OCI-LY7 (cell line): ENCODE data around the gene MNAT1. TPM values are rescaled to one million over a fixed set of nuclear protein-coding genes. Genes with fewer than 3 reads are reported as not detected.

Experiments used
- BruUV-seq: library from RNA; stranded (reverse); fragments of 400-500 nt; replicated peaks from 2 replicates; lab custom pipeline; 2021; lab: Mats Ljungman, UMichigan
- CTCF ChIA-PET: fragments of 300-600 bp; sonication (Branson Sonifier 250); formaldehyde crosslinking; loops from one replicate; lab custom pipeline; 2022; ENCODE audit warnings: antibody characterized with exemption; ENCODE audit not compliant: unreplicated experiment; lab: Charles Lee
- POLR2A ChIA-PET: fragments of 300-600 bp; sonication (Branson Sonifier 250); formaldehyde crosslinking; loops from one replicate; lab custom pipeline; 2022; ENCODE audit warnings: antibody characterized with exemption; lab: Charles Lee
- DNase-seq: peaks from one replicate; pipeline ENCODE4 v3.0.0-alpha.2; 2015; ENCODE audit warnings: low spot score
- H2AFZ ChIP-seq: fragments of 200-600 bp; sonication (generic), shearing (Covaris generic); 2 replicates; pipeline ENCODE4 v1.6.1; 2014; ENCODE audit warnings: mild to moderate bottlenecking, antibody characterized with exemption, low read length, moderate library complexity
- H3K27ac ChIP-seq: fragments of 200-600 bp; sonication (generic); 2 replicates; pipeline ENCODE4 v1.5.1; 2014; ENCODE audit warnings: mixed run types, low read depth, mild to moderate bottlenecking, moderate library complexity, low read length, inconsistent platforms; ENCODE audit not compliant: poor library complexity, severe bottlenecking
- H3K36me3 ChIP-seq: fragments of 200-600 bp; sonication (generic); 2 replicates; pipeline ENCODE4 v1.6.1; 2014; ENCODE audit warnings: mild to moderate bottlenecking, antibody characterized with exemption, low read length, moderate library complexity, mixed read lengths; ENCODE audit not compliant: insufficient read depth
- H3K4me1 ChIP-seq: fragments of 200-600 bp; sonication (generic); 2 replicates; pipeline ENCODE4 v1.5.1; 2014; ENCODE audit warnings: mild to moderate bottlenecking, low read length; ENCODE audit not compliant: insufficient read depth, poor library complexity, severe bottlenecking
- H3K4me2 ChIP-seq: fragments of 200-600 bp; sonication (generic); 2 replicates; pipeline ENCODE4 v1.6.1; 2014; ENCODE audit warnings: mild to moderate bottlenecking, low read length
- H3K4me3 ChIP-seq: fragments of 200-600 bp; sonication (generic); 2 replicates; pipeline ENCODE4 v1.5.1; 2014; ENCODE audit warnings: mild to moderate bottlenecking, low read depth, low read length; ENCODE audit not compliant: poor library complexity, severe bottlenecking
- H3K79me2 ChIP-seq: fragments of 200-600 bp; sonication (generic); 2 replicates; pipeline ENCODE4 v1.6.1; 2016; ENCODE audit warnings: low read depth, mild to moderate bottlenecking, low read length, moderate library complexity, mixed read lengths; ENCODE audit not compliant: insufficient read depth
- H3K9me2 ChIP-seq: fragments of 200-600 bp; sonication (generic); 2 replicates; pipeline ENCODE4 v1.6.1; 2016; ENCODE audit warnings: mild to moderate bottlenecking, low read length, mixed read lengths; ENCODE audit not compliant: insufficient read depth
- H3K9me3 ChIP-seq: fragments of 200-600 bp; sonication (generic); 2 replicates; pipeline ENCODE4 v1.6.1; 2014; ENCODE audit warnings: mild to moderate bottlenecking, mixed run types, low read length, mixed read lengths
- H4K20me1 ChIP-seq: fragments of 200-600 bp; sonication (generic); 2 replicates; pipeline ENCODE4 v1.6.1; 2014; ENCODE audit warnings: mild to moderate bottlenecking, antibody characterized with exemption, low read length, moderate library complexity, mixed read lengths; ENCODE audit not compliant: insufficient read depth
- EZH2phosphoT487 ChIP-seq: fragments of 200-600 bp; sonication (generic); IDR thresholded peaks from 2 replicates; pipeline ENCODE4 v1.6.1; 2018; ENCODE audit warnings: low read depth, borderline replicate concordance, mild to moderate bottlenecking, mixed run types, antibody characterized with exemption, low read length, moderate library complexity, mixed read lengths
- intact Hi-C: fragments of 100-400 bp; cut with micrococcal nuclease; formaldehyde crosslinking; loops from one replicate; pipeline ENCODE4 v1.10.0; 2022; ENCODE audit not compliant: unreplicated experiment
- total RNA-seq, 2 experiments: library from RNA; depleted of rRNA in 1 of 2; stranded (reverse); fragments of >200 nt in 1 of 2; shearing (Covaris generic) in 1 of 2; gene quantifications; 2 replicates each; pipeline ENCODE4 v1.2.3, GENCODE V29; 2014 to 2022
- TF ChIP-seq, protein P1 (sequence below): fragments of 200-600 bp; sonication (generic); conservative IDR thresholded peaks from 2 replicates; pipeline ENCODE4 v1.5.1; 2014; ENCODE audit warnings: mild to moderate bottlenecking, antibody characterized with exemption, low read length, moderate library complexity, mixed read lengths

The MNAT1 gene
- total RNA-seq, 2 experiments from 2014 or later = 58.5 to 60.9 TPM

DNA sequence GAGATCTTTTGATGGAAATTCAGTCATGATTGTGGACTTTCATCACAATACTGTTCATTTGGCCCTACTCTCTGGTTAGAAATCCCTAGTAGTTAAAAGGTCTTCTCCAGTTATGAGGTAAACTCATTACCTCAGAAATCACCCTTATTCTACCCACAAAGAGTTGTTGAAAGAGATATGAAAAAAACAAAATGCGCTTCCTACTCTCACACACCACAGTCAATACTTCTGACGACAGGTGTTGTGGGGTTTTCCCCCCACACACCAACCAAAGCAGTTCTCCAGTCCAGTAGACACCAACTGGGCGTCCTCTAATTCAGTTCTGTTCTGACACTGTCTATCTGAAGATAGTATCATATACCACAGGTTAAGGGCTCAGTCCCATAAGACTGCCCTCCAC lies 191.4 kb downstream of the MNAT1 start:
- CTCF ChIA-PET = no interaction called here
- no peak overlapping the region for H2AFZ ChIP-seq
- H3K4me1 ChIP-seq = peaks cover 1% of the 10 kb centered on the region
- TF ChIP-seq, protein P1, sequence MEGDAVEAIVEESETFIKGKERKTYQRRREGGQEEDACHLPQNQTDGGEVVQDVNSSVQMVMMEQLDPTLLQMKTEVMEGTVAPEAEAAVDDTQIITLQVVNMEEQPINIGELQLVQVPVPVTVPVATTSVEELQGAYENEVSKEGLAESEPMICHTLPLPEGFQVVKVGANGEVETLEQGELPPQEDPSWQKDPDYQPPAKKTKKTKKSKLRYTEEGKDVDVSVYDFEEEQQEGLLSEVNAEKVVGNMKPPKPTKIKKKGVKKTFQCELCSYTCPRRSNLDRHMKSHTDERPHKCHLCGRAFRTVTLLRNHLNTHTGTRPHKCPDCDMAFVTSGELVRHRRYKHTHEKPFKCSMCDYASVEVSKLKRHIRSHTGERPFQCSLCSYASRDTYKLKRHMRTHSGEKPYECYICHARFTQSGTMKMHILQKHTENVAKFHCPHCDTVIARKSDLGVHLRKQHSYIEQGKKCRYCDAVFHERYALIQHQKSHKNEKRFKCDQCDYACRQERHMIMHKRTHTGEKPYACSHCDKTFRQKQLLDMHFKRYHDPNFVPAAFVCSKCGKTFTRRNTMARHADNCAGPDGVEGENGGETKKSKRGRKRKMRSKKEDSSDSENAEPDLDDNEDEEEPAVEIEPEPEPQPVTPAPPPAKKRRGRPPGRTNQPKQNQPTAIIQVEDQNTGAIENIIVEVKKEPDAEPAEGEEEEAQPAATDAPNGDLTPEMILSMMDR = no peak
- TF ChIP-seq EZH2phosphoT487 = no peak
- H3K79me2 ChIP-seq = no peaks in the 10 kb centered on the region
- no peak overlapping the region for H3K27ac ChIP-seq
- POLR2A ChIA-PET = no interaction called here
- H3K36me3 ChIP-seq = no peaks in the 10 kb centered on the region
- H4K20me1 ChIP-seq = no peaks in the 10 kb centered on the region
- BruUV-seq = no TSS peak
- intact Hi-C loops = no loop called here
- H3K9me2 ChIP-seq = no peaks in the 10 kb centered on the region
- no peak overlapping the region for H3K4me2 ChIP-seq
- no peaks in the 10 kb centered on the region for H3K9me3 ChIP-seq
- H3K4me3 ChIP-seq = no peak overlapping the region
- DNase-seq = no peak

DNA sequence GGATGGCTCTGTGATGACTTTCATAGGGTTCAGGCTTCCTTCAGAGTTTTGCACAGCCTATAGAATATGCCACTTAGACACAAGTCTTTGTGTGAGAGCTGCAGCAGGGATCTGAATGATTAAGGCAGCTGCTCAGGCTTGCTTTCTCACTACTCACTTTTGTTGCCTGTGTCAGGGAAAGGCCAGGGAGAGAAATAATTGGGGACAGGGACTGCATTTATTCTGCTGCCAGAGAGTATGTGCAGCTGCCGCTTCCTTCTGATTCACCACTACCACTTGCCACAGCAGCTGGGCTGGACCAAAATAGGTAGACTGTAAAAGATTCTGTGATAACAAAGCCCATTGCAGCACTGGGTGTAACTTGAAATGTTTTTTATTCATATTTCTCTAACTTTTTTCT lies 196.7 kb downstream of the MNAT1 start:
- Histone ChIP-seq H3K9me3 (no peaks in the 10 kb centered on the region), H3K4me1 (peaks cover 7% of the 10 kb centered on the region), H4K20me1 (no peaks in the 10 kb centered on the region), H2AFZ (no peak overlapping the region), H3K27ac (no peak overlapping the region), H3K4me3 (no peak overlapping the region), H3K79me2 (no peaks in the 10 kb centered on the region), H3K9me2 (no peaks in the 10 kb centered on the region), H3K4me2 (no peak overlapping the region; the same call in 1 of the 2 replicates), H3K36me3 (no peaks in the 10 kb centered on the region)
- POLR2A ChIA-PET = no interaction called here
- no peak for TF ChIP-seq EZH2phosphoT487
- TF ChIP-seq, protein P1 = no peak
- intact Hi-C loops = no loop called here
- DNase-seq = peak; percentile 28
- no TSS peak for BruUV-seq
- CTCF ChIA-PET = no interaction called here

DNA sequence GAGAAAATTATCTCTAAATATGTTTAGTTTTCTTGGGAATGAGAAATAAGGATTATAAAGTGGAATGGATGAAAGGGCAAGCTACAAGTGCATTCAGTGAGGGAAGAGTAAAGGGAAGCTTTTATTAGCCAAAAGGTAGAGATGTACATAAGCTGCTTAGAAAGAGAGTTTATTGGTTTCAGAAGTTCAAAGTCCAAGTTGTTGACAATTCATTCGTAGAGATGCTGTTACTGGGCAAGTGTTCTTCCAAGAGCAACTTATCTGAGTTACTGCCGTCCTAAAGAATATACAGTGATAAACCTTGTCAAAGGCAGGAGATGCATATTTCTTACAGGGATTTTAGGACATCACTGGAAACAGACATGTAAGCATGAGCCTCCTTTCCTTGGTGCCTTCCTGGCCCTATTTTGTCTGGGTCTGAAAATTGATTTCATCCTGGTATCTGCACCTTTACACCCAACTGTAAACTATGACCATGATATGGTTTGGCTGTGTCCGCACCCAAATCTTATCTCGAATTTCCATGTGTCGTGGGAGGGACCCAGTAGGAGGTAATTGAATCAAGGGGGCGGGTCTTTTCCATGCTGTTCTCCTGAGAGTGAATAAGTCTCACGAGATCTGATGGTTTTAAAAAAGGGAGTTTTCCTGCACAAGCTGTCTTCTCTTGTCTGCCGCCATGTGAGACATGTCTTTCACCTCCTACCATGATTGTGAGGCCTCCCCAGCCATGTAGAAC lies 199.5 kb downstream of the MNAT1 start:
- peaks cover 7% of the 10 kb centered on the region for H3K4me1 ChIP-seq
- TF ChIP-seq, protein P1 = no peak
- TF ChIP-seq EZH2phosphoT487 = no peak
- H3K9me2 ChIP-seq = no peaks in the 10 kb centered on the region
- H3K4me3 ChIP-seq = no peak overlapping the region
- H3K27ac ChIP-seq = no peak overlapping the region
- ChIA-PET CTCF (no interaction called here), POLR2A (no interaction called here)
- no peak for DNase-seq
- BruUV-seq = no TSS peak
- H3K36me3 ChIP-seq = no peaks in the 10 kb centered on the region
- no peaks in the 10 kb centered on the region for H3K9me3 ChIP-seq
- H2AFZ ChIP-seq = no peak overlapping the region
- H3K4me2 ChIP-seq = no peak overlapping the region
- no peaks in the 10 kb centered on the region for H3K79me2 ChIP-seq
- H4K20me1 ChIP-seq = no peaks in the 10 kb centered on the region
- intact Hi-C loops = no loop called here
